NCI-H345 (cell line): ENCODE measurements around the gene SMAGP.
A peak's percentile ranks its signal among the peaks of the same experiment; 100 is the strongest.
"Not testable (repeated sequence)": the region's sequence is repeated elsewhere in the genome, so short reads cannot be mapped to it uniquely, and the experiment has no call there.

Source experiments
- DNase-seq: peaks from one replicate; lab custom pipeline; 2025; lab: John Stamatoyannopoulos, UW

SMAGP gene

GRCh38 chr12:51225234-51225633, 45.0 kb downstream of the SMAGP start:
- DNase-seq: no peak

- DNase-seq: no peak
Observed at GRCh38 chr12:51224625-51225024, 45.6 kb downstream of the SMAGP start.

- no peak for DNase-seq
Observed at GRCh38 chr12:51222461-51222860, 47.8 kb downstream of the SMAGP start.

GRCh38 chr12:51219857-51220256, 50.4 kb downstream of the SMAGP start:
- DNase-seq: not testable (repeated sequence)

- no peak for DNase-seq
Observed at GRCh38 chr12:51219322-51219721, 50.9 kb downstream of the SMAGP start.

GRCh38 chr12:51218607-51219161, 51.5 kb downstream of the SMAGP start:
- no peak for DNase-seq

- peak; percentile 67 for DNase-seq
Observed at GRCh38 chr12:51217968-51218606, 52.1 kb downstream of the SMAGP start, which contains the start of gene POU6F1. Gene POU6F1, minus strand, starts transcription at chr12:51218062. Its CDS starts 11,226 bp downstream, at chr12:51206836.

GRCh38 chr12:51217133-51217967, 52.9 kb downstream of the SMAGP start:
- DNase-seq: peak; percentile 14

GRCh38 chr12:51216642-51217041, 53.6 kb downstream of the SMAGP start:
- no peak for DNase-seq

- DNase-seq: no peak
Observed at GRCh38 chr12:51214895-51215294, 55.3 kb downstream of the SMAGP start.

GRCh38 chr12:51210690-51211395, 59.4 kb downstream of the SMAGP start:
- DNase-seq: no peak

GRCh38 chr12:51209259-51209658, 61.0 kb downstream of the SMAGP start:
- no peak for DNase-seq

GRCh38 chr12:51208016-51208660, 62.1 kb downstream of the SMAGP start:
- no peak for DNase-seq

- DNase-seq: no peak
Observed at GRCh38 chr12:51205350-51205749, 64.9 kb downstream of the SMAGP start.

- DNase-seq: no peak
Observed at GRCh38 chr12:51202718-51203117, 67.5 kb downstream of the SMAGP start.

GRCh38 chr12:51200806-51201205, 69.4 kb downstream of the SMAGP start:
- DNase-seq: no peak

GRCh38 chr12:51200156-51200555, 70.1 kb downstream of the SMAGP start:
- no peak for DNase-seq

GRCh38 chr12:51199366-51199945, 70.8 kb downstream of the SMAGP start:
- DNase-seq: no peak

GRCh38 chr12:51198568-51199365, 71.4 kb downstream of the SMAGP start:
- DNase-seq: no peak

GRCh38 chr12:51197736-51198567, 72.3 kb downstream of the SMAGP start:
- DNase-seq: no peak
